Measurements from ENCODE around the gene A2M. TPM values are rescaled to one million over a fixed set of nuclear protein-coding genes. Genes with fewer than 3 reads are reported as not detected.

The A2M gene
- total and polyA plus RNA-seq, 2 experiments from 2014 or later: 0.92 TPM; not detected in 1

DNA sequence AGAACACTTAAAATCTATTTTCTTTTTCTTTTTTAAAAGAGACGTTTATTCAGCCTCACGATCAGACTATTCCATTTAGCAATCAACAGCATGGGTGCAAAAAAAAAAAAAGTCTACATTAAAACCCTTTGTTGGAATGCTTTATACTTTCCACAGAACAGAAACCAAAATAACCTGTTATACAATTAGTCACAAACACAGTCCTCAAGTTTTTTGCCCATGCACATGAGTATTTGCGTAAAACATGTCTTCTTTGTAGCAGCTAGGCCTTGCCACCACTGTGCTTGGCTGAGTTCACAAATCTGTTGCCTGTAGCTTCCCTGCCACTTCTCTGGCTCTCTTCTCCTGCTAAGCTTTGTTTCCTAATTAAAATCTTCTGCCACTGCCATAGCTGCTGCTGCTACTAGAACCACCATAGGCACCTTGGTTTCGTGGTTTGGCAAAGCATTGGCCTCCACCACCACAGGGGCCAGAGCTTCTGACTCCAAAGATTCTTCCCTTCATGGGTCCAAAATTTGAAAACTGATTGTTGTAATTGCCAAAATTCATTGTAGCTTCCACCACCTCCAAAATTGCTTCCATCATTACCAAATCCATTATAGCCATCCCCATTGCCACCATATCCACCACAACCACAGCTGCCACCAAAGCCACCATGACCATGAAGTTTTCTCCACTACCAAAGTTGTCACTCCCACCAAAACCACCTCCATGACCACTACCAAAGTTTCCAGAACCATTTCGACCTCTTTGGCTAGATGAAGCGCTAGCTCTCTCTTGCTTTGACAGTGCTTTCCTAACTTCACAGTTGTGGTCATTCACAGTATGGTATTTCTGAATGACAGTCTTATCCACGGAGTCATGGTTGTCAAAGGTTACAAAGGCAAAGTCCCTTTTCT is 88.3 kb downstream of the A2M start (continued):
- TF ChIP-seq, protein P1, sequence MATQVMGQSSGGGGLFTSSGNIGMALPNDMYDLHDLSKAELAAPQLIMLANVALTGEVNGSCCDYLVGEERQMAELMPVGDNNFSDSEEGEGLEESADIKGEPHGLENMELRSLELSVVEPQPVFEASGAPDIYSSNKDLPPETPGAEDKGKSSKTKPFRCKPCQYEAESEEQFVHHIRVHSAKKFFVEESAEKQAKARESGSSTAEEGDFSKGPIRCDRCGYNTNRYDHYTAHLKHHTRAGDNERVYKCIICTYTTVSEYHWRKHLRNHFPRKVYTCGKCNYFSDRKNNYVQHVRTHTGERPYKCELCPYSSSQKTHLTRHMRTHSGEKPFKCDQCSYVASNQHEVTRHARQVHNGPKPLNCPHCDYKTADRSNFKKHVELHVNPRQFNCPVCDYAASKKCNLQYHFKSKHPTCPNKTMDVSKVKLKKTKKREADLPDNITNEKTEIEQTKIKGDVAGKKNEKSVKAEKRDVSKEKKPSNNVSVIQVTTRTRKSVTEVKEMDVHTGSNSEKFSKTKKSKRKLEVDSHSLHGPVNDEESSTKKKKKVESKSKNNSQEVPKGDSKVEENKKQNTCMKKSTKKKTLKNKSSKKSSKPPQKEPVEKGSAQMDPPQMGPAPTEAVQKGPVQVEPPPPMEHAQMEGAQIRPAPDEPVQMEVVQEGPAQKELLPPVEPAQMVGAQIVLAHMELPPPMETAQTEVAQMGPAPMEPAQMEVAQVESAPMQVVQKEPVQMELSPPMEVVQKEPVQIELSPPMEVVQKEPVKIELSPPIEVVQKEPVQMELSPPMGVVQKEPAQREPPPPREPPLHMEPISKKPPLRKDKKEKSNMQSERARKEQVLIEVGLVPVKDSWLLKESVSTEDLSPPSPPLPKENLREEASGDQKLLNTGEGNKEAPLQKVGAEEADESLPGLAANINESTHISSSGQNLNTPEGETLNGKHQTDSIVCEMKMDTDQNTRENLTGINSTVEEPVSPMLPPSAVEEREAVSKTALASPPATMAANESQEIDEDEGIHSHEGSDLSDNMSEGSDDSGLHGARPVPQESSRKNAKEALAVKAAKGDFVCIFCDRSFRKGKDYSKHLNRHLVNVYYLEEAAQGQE (IDR thresholded peaks at IDR 0.05; ENCODE audit: unreplicated experiment): no peak
- TF ChIP-seq JUNB (IDR thresholded peaks at IDR 0.05; ENCODE audit: unreplicated experiment) (no peak), ZNF114 (CRISPR knock-in tag; IDR thresholded peaks at IDR 0.05) (no peak), EZH2phosphoT487 (IDR thresholded peaks at IDR 0.05; ENCODE audit: unreplicated experiment) (no peak), EZH2 (IDR thresholded peaks at IDR 0.05; ENCODE audit: low read depth, unreplicated experiment) (no peak)
- TF ChIP-seq, protein P2, sequence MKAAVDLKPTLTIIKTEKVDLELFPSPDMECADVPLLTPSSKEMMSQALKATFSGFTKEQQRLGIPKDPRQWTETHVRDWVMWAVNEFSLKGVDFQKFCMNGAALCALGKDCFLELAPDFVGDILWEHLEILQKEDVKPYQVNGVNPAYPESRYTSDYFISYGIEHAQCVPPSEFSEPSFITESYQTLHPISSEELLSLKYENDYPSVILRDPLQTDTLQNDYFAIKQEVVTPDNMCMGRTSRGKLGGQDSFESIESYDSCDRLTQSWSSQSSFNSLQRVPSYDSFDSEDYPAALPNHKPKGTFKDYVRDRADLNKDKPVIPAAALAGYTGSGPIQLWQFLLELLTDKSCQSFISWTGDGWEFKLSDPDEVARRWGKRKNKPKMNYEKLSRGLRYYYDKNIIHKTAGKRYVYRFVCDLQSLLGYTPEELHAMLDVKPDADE (IDR thresholded peaks at IDR 0.05): no peak

- Mint-ChIP-seq H3K9me3 (no peaks in the 10 kb centered on the region), H3K4me3 (no peak overlapping the region), H3K36me3 (ENCODE audit: low read depth) (no peaks in the 10 kb centered on the region), H3K27me3 (ENCODE audit: insufficient read depth, low read depth, poor library complexity) (no peaks in the 10 kb centered on the region), H3K27ac (no peak overlapping the region), H3K4me1 (no peaks in the 10 kb centered on the region)
- Histone ChIP-seq H4K20me1 (replicated peaks; ENCODE audit: insufficient read depth) (no peaks in the 10 kb centered on the region), H2AFZ (no peak overlapping the region), H3F3A (replicated peaks; ENCODE audit: low read depth) (no peaks in the 10 kb centered on the region), H3K79me2 (replicated peaks; ENCODE audit: insufficient read depth) (no peaks in the 10 kb centered on the region), H3K4me1 (ENCODE audit: insufficient read depth) (no peaks in the 10 kb centered on the region), H3K4me3 (no peak overlapping the region), H3K36me3 (ENCODE audit: insufficient read depth) (no peaks in the 10 kb centered on the region), H3K9me2 (ENCODE audit: insufficient read depth) (no peaks in the 10 kb centered on the region), H3K4me2 (no peak overlapping the region), H3K27me3 (ENCODE audit: insufficient read depth) (no peaks in the 10 kb centered on the region), H3K27ac (ENCODE audit: low read depth) (no peak overlapping the region)
- no peak for DNase-seq (ENCODE audit: low spot score)
- ATAC-seq: no peak
- TF ChIP-seq, protein P3, sequence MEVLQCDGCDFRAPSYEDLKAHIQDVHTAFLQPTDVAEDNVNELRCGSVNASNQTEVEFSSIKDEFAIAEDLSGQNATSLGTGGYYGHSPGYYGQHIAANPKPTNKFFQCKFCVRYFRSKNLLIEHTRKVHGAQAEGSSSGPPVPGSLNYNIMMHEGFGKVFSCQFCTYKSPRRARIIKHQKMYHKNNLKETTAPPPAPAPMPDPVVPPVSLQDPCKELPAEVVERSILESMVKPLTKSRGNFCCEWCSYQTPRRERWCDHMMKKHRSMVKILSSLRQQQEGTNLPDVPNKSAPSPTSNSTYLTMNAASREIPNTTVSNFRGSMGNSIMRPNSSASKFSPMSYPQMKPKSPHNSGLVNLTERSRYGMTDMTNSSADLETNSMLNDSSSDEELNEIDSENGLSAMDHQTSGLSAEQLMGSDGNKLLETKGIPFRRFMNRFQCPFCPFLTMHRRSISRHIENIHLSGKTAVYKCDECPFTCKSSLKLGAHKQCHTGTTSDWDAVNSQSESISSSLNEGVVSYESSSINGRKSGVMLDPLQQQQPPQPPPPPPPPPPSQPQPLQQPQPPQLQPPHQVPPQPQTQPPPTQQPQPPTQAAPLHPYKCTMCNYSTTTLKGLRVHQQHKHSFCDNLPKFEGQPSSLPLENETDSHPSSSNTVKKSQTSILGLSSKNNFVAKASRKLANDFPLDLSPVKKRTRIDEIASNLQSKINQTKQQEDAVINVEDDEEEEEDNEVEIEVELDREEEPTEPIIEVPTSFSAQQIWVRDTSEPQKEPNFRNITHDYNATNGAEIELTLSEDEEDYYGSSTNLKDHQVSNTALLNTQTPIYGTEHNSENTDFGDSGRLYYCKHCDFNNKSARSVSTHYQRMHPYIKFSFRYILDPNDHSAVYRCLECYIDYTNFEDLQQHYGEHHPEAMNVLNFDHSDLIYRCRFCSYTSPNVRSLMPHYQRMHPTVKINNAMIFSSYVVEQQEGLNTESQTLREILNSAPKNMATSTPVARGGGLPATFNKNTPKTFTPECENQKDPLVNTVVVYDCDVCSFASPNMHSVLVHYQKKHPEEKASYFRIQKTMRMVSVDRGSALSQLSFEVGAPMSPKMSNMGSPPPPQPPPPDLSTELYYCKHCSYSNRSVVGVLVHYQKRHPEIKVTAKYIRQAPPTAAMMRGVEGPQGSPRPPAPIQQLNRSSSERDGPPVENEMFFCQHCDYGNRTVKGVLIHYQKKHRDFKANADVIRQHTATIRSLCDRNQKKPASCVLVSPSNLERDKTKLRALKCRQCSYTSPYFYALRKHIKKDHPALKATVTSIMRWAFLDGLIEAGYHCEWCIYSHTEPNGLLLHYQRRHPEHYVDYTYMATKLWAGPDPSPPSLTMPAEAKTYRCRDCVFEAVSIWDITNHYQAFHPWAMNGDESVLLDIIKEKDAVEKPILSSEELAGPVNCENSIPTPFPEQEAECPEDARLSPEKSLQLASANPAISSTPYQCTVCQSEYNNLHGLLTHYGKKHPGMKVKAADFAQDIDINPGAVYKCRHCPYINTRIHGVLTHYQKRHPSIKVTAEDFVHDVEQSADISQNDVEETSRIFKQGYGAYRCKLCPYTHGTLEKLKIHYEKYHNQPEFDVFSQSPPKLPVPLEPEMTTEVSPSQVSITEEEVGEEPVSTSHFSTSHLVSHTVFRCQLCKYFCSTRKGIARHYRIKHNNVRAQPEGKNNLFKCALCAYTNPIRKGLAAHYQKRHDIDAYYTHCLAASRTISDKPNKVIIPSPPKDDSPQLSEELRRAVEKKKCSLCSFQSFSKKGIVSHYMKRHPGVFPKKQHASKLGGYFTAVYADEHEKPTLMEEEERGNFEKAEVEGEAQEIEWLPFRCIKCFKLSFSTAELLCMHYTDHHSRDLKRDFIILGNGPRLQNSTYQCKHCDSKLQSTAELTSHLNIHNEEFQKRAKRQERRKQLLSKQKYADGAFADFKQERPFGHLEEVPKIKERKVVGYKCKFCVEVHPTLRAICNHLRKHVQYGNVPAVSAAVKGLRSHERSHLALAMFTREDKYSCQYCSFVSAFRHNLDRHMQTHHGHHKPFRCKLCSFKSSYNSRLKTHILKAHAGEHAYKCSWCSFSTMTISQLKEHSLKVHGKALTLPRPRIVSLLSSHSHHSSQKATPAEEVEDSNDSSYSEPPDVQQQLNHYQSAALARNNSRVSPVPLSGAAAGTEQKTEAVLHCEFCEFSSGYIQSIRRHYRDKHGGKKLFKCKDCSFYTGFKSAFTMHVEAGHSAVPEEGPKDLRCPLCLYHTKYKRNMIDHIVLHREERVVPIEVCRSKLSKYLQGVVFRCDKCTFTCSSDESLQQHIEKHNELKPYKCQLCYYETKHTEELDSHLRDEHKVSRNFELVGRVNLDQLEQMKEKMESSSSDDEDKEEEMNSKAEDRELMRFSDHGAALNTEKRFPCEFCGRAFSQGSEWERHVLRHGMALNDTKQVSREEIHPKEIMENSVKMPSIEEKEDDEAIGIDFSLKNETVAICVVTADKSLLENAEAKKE (CRISPR knock-in tag; IDR thresholded peaks at IDR 0.05): no peak
- TF ChIP-seq, protein P2 (IDR thresholded peaks at IDR 0.05): no peak
- TF ChIP-seq, protein P1 (IDR thresholded peaks at IDR 0.05; ENCODE audit: unreplicated experiment): no peak
These were observed 91.2 kb downstream of the A2M start for GRCh38 chr12:9024512-9024911.

Data from GM23338 (cell line).